ENCODE data around the gene ITPR1.
"Not testable (repeated sequence)": the region's sequence is repeated elsewhere in the genome, so short reads cannot be mapped to it uniquely, and the experiment has no call there.

Gene ITPR1

DNA sequence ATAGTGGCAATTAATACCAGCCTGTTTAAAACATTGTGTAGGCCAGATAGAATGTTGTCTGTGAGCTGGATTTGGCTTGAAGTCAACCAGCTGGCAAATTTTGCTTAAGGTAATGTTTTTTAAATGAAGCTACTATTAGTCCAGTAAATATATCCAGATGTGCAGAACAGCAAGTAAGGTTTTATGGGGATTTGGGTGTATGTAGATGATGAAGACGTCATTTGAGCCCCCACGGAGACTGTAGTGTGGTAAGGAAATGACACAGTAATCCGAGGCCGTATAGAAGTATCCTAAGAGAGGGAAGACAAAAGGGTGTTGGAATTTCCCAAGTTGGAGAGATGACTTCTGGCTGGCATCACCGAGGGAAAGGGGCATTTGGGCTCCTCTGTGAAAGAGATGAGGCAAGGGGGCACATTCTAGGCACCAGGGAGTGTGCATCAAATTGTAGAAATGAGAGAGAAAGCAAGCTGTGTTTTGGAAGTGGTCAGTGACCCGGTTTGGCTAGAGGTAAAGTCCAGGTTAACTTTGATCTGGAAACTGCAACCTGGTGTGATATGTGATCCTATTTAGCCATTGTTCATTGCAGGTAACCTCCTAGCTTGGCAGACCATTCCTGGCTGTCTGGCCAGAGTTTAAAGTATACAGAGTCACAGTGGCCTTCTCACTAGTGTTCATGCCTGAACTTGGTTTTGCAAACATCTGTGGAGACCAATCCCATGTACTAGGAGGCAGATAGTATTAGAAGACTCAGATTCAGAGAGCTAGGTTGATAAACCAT is 104.2 kb downstream of the ITPR1 start:
- H3K36me3 ChIP-seq = no peaks in the 10 kb centered on the region
- H3K9me3 ChIP-seq = no peaks in the 10 kb centered on the region
- H3K4me3 ChIP-seq = no peak overlapping the region
- H3K27ac ChIP-seq = no peak overlapping the region
- no peak overlapping the region for H3K4me2 ChIP-seq
- no peak overlapping the region for H3K9ac ChIP-seq
- peaks cover 20% of the 10 kb centered on the region; the same call in 1 of the 2 replicates for H4K20me1 ChIP-seq
- no peaks in the 10 kb centered on the region; the same call in 1 of the 2 replicates for H3K27me3 ChIP-seq
- no peak for TF ChIP-seq Cebpa-rat (IDR thresholded peaks at IDR 0.05)
- H3K4me1 ChIP-seq = no peaks in the 10 kb centered on the region

DNA sequence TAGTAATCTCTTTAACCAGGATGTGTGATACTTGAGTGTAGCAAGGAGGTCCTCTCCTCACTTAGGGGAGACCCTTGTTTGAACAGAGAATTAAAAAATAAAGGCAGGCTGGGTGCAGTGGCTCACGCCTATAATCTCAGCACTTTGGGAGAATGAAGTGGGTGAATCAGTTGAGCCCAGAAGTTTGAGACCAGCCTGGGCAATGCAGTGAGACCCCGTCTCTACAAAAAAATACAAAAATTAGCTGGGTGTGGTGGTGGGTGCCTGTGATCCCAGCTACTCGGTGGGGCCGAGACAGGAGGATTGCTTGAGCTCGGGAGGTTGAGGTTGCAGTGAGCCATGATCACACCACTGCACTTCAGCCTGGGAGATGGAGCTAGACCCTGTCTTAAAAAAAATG is 105.1 kb downstream of the ITPR1 start:
- H3K36me3 ChIP-seq, H3K4me3 ChIP-seq, H3K4me2 ChIP-seq, H3K9ac ChIP-seq, H3K4me1 ChIP-seq, H3K27ac ChIP-seq, H3K27me3 ChIP-seq, H3K9me3 ChIP-seq: not testable (repeated sequence)
- peaks cover 20% of the 10 kb centered on the region; the same call in 1 of the 2 replicates for H4K20me1 ChIP-seq

DNA sequence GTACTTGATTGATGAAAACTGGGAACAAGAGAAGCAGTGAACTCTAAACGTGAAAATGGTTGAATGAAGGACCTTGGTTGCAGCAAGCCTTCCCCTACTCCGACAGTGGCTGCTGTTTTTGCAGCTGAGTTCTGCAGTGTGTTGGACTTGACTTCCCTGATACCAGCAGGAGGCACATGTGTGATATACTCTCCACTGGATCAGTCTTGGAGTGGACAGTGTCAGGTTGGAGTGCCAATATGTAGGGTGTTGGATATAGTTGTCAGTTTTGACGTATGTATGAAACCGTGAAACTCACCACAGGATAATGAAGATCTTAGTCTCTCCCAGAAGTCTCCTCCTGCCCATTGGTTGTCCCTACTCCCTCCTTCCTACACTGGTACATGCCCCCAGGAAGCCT is 106.5 kb downstream of the ITPR1 start:
- peaks cover 33% of the 10 kb centered on the region; the same call in 1 of the 2 replicates for H4K20me1 ChIP-seq
- H3K4me2 ChIP-seq = no peak overlapping the region
- no peaks in the 10 kb centered on the region for H3K4me1 ChIP-seq
- no peaks in the 10 kb centered on the region for H3K36me3 ChIP-seq
- no peak overlapping the region for H3K27ac ChIP-seq
- no peak for TF ChIP-seq Cebpa-rat (IDR thresholded peaks at IDR 0.05)
- H3K27me3 ChIP-seq = no peaks in the 10 kb centered on the region; the same call in 1 of the 2 replicates
- H3K4me3 ChIP-seq = no peak overlapping the region
- H3K9ac ChIP-seq = no peak overlapping the region
- no peaks in the 10 kb centered on the region for H3K9me3 ChIP-seq

DNA sequence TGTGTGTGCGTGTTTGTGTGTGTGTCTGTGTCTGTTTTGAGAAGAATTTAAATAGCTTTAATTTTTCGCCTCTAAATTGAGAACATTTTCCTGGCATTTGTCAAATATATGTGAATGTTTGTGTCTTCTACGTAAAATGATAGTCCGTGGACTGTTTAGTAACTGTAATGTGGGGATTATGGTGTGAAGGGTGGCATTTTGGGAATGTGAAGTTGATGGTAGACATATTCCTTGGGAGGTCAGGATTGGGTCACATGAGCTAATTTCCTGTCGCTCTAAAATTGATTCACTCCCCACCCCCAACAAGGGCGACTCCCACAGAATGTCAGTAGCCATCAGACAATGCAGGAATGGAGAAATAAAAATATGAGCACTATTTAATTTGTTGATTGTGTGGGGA is 107.3 kb downstream of the ITPR1 start:
- Histone ChIP-seq H3K4me2 (no peak overlapping the region), H4K20me1 (peaks cover 34% of the 10 kb centered on the region; the same call in 1 of the 2 replicates), H3K9me3 (no peaks in the 10 kb centered on the region), H3K9ac (no peak overlapping the region), H3K36me3 (no peaks in the 10 kb centered on the region), H3K4me3 (no peak overlapping the region), H3K4me1 (no peaks in the 10 kb centered on the region), H3K27me3 (no peaks in the 10 kb centered on the region), H3K27ac (no peak overlapping the region)
- no peak for TF ChIP-seq Cebpa-rat (IDR thresholded peaks at IDR 0.05)

DNA sequence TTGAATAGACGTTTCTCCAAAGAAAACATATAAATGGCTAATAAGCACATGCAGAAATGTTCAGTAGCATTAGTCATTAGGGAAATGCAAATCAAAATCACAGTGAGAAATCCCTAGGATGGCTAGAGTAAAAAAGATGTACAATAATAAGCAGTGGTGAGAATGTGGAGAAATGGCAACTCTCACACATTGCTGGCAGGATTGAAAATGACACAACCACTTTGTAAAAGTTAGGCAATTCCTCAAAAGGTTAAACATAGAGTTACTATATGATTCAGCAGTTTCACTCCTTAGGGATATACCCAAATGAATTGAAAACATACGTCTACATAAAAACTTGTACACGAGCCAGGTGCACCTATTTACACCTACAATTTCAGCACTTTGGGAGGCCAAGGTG is 108.7 kb downstream of the ITPR1 start:
- Histone ChIP-seq H3K36me3 (no peaks in the 10 kb centered on the region), H3K4me1 (no peaks in the 10 kb centered on the region), H3K4me2 (no peak overlapping the region), H4K20me1 (peaks cover 42% of the 10 kb centered on the region; the same call in 1 of the 2 replicates), H3K4me3 (no peak overlapping the region), H3K9ac (no peak overlapping the region), H3K9me3 (no peaks in the 10 kb centered on the region), H3K27me3 (no peaks in the 10 kb centered on the region), H3K27ac (no peak overlapping the region)
- TF ChIP-seq Cebpa-rat (IDR thresholded peaks at IDR 0.05) = no peak

DNA sequence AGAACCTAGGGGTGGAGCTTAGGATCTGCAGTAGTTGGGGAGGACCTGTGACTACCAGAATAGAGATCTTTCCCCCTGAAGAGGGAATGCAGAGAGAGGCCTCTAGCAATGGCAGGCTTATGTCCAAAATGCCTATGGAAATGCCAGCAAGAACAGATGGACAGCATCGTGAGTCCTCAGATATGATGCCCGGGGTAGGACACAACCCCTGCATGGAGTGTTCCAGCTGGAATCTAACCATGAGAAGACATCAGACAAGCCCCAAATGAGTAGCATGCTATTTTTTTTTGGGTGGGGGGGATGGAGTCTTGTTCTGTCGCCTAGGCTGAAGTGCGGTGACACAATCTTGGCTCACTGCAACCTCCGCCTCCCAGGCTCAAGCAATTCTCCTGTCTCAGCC is 111.5 kb downstream of the ITPR1 start:
- Histone ChIP-seq H4K20me1 (peaks cover 27% of the 10 kb centered on the region; the same call in 1 of the 2 replicates), H3K9me3 (no peaks in the 10 kb centered on the region), H3K36me3 (no peaks in the 10 kb centered on the region), H3K4me3 (no peak overlapping the region), H3K9ac (no peak overlapping the region), H3K4me2 (no peak overlapping the region), H3K27me3 (no peaks in the 10 kb centered on the region), H3K27ac (no peak overlapping the region), H3K4me1 (no peaks in the 10 kb centered on the region)
- no peak for TF ChIP-seq Cebpa-rat (IDR thresholded peaks at IDR 0.05)

DNA sequence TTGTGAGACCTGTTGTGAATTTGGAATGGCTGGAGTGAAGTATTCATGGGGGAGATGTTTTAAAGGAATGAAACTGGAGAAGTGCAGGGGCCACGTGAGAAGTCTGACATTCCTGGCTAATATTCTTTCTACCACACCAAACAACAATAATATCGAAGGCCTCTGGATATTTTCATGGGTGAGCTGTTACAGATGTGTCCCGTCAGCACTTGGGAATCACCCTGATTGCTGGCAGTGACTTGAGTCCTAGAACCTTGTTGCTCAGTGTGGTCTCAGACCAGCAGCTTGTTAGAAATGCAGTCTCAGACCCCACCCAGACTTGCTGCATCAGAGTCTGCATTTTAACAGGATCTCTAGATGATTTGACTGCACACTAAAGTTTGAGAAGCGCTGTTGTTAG is 113.8 kb downstream of the ITPR1 start:
- TF ChIP-seq Cebpa-rat (IDR thresholded peaks at IDR 0.05) = no peak
- no peaks in the 10 kb centered on the region for H3K4me1 ChIP-seq
- H3K9me3 ChIP-seq = no peaks in the 10 kb centered on the region
- no peak overlapping the region for H3K27ac ChIP-seq
- no peak overlapping the region for H3K4me3 ChIP-seq
- no peak overlapping the region for H3K4me2 ChIP-seq
- H4K20me1 ChIP-seq = peaks cover 27% of the 10 kb centered on the region; the same call in 1 of the 2 replicates
- H3K9ac ChIP-seq = no peak overlapping the region
- H3K36me3 ChIP-seq = no peaks in the 10 kb centered on the region
- H3K27me3 ChIP-seq = no peaks in the 10 kb centered on the region

DNA sequence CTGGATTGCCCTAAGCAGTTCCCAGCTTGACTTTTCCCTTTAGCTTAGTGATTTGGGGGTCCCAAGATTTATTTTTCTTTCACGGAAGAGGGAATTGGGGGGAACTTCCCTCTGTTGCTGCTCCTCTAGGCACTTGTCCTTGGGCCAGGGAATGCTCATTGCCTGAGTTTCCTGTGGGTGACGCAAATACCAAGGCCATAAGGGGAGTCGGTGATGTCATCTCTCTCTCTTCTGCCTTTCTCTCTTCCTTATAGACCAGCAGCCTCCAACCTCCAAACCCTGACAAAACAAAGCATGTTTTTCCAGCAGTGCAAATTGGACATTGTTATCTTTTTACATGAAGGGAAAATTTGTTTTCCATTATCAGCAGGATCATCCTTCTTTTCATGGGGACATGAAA is 120.2 kb downstream of the ITPR1 start:
- H3K27ac ChIP-seq = no peak overlapping the region
- no peak overlapping the region for H3K9ac ChIP-seq
- H3K36me3 ChIP-seq = no peaks in the 10 kb centered on the region
- H3K27me3 ChIP-seq = no peaks in the 10 kb centered on the region
- H3K4me3 ChIP-seq = no peak overlapping the region
- H3K9me3 ChIP-seq = no peaks in the 10 kb centered on the region
- H3K4me2 ChIP-seq = no peak overlapping the region
- TF ChIP-seq Cebpa-rat (IDR thresholded peaks at IDR 0.05) = no peak
- H4K20me1 ChIP-seq = peaks cover 8% of the 10 kb centered on the region; the same call in 1 of the 2 replicates
- no peaks in the 10 kb centered on the region for H3K4me1 ChIP-seq

DNA sequence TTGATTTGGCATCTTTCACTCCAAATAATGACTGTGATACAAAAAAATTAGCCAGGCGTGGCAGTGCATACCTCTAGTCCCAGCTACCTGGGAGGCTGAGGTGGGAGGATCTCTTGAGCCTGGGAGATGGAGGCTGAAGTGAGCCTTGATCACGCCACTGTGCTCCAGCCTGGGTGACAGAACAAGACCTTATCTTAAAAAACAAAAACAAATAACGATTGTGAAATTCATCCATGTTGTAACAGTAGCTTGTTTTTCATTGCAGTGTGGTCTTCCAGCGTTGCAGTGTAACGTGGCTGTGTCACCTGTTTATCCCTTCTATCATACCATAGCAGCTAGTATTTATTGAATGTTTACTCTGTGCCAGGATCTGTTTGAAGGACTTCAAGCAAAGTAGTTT is 120.9 kb downstream of the ITPR1 start:
- Histone ChIP-seq H3K9me3 (no peaks in the 10 kb centered on the region), H4K20me1 (peaks cover 8% of the 10 kb centered on the region; the same call in 1 of the 2 replicates), H3K9ac (no peak overlapping the region)

DNA sequence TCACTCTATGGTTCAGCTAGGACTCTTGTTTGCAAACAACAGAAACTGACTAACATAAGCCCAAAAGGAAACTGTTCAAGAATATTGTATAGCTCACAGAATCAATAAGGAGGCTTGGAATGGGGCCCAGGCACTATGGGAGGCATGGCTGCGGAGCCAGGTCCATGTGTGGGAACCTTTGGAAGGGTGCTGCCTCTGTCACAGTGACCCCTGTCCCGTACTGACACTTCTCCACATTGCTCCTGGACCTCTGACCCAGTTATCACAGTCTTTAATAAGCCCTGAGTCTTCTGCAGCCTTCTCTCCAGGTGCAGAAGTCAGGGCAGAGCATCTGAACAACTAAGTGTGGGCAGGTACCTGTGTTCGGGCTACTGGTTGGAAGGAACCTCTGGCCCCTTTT is 121.8 kb downstream of the ITPR1 start:
- Histone ChIP-seq H3K36me3 (no peaks in the 10 kb centered on the region), H3K27ac (no peak overlapping the region), H3K4me1 (no peaks in the 10 kb centered on the region), H3K27me3 (no peaks in the 10 kb centered on the region), H3K9ac (no peak overlapping the region), H3K9me3 (no peaks in the 10 kb centered on the region), H4K20me1 (peaks cover 8% of the 10 kb centered on the region; the same call in 1 of the 2 replicates), H3K4me3 (no peak overlapping the region), H3K4me2 (no peak overlapping the region)
- no peak for TF ChIP-seq Cebpa-rat (IDR thresholded peaks at IDR 0.05)

More for the DNA sequence above, 120.9 kb downstream of the ITPR1 start:
- Histone ChIP-seq H3K4me2 (no peak overlapping the region), H3K27ac (no peak overlapping the region), H3K4me3 (no peak overlapping the region), H3K4me1 (no peaks in the 10 kb centered on the region), H3K36me3 (no peaks in the 10 kb centered on the region), H3K27me3 (no peaks in the 10 kb centered on the region)
- no peak for TF ChIP-seq Cebpa-rat (IDR thresholded peaks at IDR 0.05)
